Measurements from ENCODE around the gene RPL26.
"Not testable (repeated sequence)": the region's sequence is repeated elsewhere in the genome, so short reads cannot be mapped to it uniquely, and the experiment has no call there.

The RPL26 gene

DNA sequence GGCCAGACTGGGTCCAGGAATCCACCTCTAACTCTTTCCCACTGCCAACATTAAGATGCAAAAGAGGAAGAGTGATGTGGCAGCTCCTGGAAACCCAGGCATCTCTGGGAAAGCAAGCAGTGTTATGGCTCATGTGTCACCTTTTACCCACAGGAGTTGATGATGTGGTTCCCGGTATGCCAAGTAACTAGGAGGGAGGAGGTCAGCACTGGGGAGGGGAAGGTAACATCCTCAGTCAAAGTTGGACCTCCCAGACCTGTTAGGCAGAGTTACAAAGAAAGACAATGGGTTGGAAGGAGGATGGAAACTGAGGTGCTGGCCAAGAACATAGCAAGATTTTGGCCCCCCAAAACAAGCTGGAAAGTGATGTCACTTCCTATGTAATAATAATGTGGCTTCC lies 17.9 kb downstream of the RPL26 start:
- no peak for DNase-seq (ENCODE audit: low spot score)

DNA sequence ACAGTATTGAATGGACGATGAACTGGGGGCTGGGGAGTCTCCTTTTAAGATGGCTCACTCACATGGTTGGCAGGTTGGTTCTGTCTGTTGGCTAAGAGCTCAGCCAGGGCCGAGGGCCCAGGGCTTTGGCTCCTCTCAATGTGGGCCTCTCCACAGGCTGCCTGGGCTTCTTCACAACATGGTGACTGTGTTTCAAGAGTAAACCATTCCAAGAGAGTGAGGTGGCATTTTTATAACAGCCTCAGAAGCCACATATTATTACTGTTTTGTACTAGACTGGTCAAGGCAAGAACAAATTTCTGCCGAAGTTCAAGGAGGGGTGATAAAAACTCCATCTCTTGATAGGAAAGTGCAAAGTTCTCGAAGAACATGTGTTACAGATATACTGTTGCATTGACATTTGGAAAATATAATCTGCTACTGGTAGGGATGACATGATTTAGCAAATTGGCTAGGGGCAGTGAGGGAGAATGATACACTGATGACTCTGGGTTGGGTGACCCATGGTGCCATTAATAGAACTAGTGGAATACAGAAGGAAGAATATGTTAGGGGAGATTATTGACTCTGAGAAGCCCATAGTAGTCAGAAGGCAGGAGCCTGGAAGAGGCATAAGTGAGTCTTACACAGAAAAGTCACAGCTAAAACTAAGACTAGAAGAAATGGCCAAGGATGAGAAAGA lies 20.2 kb downstream of the RPL26 start:
- DNase-seq (ENCODE audit: low spot score), result no peak

DNA sequence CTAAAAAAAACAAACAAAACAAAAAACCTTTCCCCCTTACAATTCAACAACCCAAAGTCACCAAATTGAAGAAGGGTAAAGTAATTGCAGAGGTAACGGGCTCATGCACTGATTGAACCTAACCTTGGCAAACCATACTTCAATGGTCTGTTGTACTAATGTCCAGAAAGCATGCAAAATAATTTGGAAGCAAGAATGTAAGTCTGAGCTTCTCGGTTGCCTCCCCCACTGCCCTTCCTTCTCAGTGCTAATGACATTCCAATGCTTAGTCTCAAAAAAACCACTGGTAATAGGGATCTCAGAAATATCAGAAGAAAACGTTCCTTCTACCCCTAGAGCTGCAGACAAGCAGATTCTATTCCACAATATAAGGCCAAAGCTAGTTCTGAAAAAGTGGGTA lies 22.2 kb downstream of the RPL26 start:
- no peak for DNase-seq (ENCODE audit: low spot score)

DNA sequence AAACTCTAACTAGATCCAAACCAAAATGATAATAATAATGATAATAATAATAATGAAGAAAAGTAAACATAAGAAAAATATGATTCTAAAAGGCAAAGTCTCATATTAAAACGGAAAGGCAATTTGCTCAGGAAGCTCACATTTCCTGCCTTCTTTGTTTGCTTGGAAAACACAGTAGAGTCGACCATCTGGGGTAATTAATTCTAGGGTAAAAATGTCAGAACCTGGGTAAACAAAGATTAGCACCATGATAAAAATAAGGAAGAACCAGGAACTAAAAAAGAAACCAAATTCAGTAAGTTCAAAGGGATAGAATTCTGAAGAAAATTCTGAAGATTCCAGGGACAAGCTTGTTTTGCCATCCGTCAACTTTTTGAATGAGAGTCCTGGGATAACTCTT lies 22.7 kb downstream of the RPL26 start:
- DNase-seq (ENCODE audit: low spot score), result no peak

DNA sequence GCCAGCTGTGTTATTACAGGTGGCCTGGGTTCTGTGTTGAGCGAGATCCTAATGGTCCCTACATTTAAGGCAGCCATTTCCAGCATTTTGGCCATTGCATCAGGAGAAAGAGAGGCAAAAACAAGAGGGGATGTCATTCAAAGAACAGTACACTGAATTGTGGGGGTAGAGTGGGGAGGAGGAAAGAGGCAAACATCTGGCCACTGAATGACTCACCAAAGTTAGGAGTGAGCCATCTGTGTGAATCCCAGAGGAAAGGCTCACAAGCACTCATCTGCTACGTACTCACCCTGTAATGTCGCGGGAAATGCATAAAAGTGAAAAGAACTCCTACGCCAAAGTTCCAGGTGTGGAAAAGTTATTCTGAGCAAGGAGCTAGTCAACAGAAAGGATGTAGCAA lies 23.2 kb downstream of the RPL26 start:
- no peak for DNase-seq (ENCODE audit: low spot score)

DNA sequence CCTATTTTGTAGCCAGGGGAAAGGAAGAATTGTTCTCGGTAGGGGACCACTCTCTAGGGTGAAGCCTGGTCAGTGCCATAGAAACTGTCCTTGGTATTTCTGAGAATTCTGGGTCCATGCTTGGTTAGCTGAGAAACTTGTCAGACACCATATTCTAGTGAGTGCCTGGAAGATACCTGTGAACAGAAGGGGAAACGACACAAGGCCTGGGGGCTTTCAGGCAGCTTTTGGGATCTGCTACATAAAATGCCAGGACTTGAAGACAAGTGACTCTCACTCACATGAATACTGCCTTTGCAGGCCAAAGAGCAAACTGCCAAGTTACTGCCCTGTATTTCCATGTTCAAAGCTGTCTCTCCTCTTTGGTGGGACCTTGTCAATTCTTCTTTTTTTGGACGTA lies 25.1 kb downstream of the RPL26 start:
- DNase-seq (ENCODE audit: low spot score), result no peak

DNA sequence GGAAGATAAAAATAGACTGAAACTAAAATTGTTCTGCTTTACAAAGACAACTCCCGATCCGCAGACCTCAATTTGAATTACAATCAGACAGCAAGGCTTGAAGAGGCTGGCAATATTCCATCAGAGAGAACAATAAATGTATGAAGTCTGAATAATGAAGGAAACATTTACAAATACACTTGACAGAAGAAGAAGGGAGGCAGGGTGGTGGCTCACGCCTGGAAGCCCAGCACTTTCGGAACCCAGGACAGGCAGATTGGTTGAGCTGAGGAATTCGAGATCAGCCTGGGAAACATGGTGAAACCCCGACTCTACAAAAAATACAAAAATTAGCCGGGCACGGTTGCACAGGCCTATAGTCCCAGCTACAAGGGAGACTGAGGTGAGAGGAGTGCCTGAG lies 28.8 kb downstream of the RPL26 start:
- no peak for DNase-seq (ENCODE audit: low spot score)

DNA sequence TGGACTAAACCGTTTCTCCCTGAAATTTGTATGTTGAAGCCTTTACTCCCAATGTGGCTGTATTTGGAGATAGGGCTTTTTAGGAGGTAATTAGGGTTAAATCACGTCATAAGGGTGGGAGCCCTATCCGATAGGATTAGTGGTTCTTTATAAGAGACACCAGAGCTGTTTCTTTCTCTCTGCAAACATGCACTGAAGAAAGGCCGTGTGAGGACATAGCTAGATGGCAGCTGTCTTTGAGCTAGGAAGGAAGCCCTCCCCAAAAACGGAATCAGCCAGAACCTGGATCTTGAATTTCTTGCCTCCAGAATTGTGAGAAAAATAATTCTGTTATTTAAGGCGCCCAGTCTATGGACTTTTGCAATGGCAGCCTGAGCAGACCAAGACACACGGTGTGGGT lies 29.3 kb downstream of the RPL26 start:
- DNase-seq (ENCODE audit: low spot score), result no peak

DNA sequence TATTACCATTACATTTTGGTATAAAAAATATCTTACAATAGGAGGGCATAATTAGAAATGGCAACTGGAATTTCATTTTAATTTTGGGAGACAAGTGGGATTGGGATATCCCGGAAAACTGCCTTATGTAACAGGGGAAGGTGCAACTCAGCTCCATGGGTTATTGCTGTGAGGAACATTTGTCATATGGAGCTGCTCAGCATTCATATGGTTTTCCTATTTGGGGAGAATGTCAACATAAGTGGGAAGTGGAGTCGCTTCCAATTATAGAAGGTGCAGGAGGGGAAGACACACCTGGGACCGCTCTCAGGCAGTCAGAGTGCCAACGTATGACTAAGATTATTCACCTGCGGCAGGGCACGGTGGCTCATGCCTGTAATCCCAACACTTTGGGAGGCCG lies 32.7 kb downstream of the RPL26 start:
- DNase-seq (ENCODE audit: low spot score), result no peak

DNA sequence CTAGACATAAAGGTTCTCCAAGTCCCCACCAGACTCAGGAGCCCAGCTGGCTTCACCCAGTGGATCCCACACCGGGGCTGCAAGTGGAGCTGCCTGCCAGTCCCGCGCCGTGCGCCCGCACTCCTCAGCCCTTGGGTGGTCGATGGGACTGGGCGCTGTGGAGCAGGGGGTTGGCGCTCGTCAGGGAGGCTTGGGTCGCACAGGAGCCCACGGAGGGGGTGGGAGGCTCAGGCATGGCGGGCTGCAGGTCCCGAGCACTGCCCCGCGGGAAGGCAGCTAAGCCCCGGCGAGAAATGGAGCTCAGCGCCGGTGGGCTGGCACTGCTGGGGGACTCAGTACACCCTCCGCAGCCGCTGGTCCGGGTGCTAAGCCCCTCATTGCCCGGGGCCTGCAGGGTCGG lies 36.0 kb downstream of the RPL26 start:
- DNase-seq (ENCODE audit: low spot score), result not testable (repeated sequence)

DNA sequence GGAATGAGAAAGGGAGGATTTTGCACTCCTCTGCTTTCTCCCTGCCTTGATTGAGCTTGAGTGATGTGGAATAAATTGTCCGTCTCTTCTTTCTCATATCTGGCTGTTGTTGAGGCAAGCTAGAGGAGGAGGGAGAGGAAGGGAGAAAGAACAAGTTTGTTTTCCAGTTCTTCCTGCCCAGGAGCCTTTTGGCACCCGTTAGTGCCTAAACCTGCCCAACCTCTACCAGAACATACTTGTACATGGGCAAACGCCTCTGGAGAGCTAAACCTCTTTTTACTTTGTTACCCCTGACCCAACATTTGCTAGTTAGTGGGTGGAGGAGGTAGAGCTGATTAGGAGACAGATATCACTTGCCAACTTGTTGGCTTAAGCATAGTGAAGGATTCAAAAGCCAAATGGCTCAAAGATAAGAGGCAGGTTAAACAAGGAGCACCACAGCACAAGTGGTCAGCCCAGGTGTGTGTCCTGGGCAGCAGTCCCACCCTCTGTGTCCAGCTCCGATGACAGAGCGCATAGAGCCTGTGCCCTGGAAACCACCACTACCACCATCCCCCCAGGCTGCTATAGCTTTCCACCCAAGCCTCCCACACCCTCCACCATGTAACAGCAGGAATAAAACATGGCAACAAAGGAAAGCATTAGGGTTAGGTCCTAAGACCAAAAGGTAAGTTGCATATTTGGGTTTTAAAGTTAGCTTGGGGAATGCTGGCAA lies 36.9 kb downstream of the RPL26 start:
- no peak for DNase-seq (ENCODE audit: low spot score)

DNA sequence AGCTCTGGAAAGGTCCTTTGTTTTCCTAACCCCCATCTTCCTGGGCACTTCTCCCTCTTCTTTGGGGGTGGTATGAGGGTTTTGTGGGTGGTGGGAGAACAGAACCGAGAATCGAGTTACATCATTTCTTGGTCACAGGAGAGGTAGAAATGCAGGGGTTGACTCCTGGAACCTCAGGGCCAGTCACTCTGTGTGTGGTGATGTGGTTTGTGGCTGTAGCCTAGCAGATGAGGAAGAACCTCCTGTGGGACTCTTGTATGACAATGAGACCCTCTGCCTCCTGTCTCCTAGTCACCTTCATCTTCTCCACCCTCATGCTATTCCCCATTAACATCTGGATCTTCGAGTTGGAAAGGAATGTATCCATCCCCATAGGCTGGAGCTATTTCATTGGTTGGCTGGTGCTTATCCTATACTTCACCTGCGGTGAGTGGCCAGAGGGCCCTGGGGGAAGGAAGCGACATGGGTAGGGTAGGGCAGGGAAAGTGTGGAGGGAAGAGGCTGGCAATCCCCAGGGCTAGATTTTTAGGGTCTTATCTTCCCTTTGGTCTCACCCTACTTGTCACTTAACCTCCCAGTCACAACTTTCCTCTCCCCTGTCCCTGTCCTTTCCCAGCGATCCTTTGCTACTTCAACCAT lies 37.8 kb downstream of the RPL26 start:
- DNase-seq (ENCODE audit: low spot score), result no peak

DNA sequence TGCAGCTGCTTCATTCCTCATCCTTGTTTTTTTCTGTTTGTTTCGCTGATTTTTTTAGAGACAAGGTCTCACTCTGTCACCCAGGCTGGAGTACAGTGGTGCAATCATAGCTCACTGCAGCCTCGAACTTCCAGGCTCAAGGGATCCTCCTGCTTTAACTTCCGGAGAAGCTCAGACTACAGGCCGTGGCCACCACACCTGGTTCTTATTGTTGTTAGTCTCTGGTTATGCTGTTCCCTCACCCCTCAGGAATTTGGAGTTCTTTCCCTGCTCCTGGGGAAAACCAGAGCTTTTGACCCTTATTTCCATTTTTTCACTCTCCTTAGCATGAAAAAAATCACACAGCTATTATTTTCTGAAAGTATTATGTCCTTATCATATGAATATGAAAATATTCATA lies 41.5 kb downstream of the RPL26 start:
- no peak for DNase-seq (ENCODE audit: low spot score)

DNA sequence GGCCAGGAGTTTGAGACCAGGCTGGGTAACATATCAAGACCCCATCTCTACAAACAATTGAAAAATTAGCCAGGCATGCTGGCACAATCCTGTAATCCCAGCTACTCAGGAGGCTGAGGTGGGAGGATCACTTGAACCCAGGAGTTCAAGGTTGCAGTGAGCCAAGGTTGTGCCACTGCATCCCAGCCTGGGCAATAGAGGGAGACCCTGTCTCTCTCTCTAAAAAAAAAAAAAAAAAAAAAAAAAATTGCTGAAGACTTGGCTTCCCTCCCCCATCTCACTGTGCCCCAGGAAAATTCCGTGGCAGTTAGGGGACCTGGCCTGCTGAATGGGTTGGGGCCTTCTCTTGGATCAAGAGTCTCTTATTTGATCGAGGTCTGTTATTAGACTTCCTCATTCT lies 43.5 kb downstream of the RPL26 start, which contains the start of gene ODF4:
Gene ODF4, plus strand, starts transcription at position 301 of the 400 bp plus-strand sequence. CDS start 212 bp downstream, outside the sequence.
- DNase-seq (ENCODE audit: low spot score), result no peak

DNA sequence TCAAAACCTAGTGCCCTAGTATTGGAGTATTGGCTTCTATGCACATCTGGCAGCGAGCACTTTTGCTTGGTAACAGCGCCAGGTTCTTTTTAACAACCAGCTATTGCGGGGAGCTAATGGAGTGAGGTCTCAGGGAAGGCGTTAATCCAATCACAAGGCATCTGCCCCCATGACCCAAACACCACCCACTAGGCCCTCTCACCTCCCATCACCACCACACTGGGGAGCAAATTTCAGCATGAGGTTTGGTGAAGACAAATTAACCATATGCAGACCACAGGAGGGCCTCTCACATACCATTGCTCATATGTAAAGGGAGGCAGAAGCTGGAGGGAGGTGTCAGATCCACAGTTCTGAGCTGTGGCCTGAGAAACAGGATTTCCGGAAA lies 44.2 kb downstream of the RPL26 start:
- DNase-seq (ENCODE audit: low spot score), result no peak

DNA sequence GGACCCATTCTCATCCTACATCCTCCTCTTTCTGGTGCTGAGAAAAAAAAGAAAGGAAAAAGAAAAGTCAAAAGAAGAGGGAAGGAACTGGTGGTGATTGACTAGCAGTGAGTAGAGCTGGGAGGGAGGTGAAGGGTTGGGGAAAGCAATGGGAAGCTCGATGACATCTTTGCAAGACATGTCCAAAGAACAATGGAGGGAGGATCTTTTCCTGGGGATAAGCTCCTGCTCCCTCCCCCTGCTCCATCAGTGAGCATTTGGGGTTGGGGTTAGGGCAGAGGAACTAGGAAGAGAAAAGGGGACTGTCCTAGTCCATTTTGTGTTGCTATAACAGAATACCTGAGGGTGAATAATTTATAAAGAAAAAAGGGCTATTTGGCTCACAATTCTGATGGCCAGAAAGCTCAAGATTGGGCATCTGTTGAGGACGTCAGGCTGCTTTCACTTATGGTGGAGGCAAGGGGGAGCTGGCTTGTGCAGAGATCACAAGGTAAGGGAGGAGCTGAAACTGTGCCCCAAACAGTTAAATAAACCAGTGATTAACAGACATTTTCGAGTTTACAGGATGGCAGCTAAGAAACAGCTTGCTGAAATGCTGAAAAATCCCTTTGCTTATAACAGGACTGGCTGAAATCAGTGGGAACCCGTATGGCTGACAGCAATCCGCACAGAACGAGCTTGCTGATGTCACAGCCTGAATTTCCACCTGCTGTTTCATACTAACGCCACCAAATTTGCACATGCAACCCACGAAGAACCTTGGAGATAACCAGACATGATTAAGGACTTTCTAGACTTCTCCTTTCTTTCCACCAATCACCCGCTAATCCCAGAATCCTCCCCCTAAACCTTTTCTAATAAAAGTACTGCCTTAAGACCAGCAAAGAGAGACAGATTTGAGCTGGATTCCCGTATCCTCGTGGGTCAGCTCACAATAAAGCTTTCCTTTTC lies 44.9 kb downstream of the RPL26 start:
- DNase-seq (ENCODE audit: low spot score), result no peak

DNA sequence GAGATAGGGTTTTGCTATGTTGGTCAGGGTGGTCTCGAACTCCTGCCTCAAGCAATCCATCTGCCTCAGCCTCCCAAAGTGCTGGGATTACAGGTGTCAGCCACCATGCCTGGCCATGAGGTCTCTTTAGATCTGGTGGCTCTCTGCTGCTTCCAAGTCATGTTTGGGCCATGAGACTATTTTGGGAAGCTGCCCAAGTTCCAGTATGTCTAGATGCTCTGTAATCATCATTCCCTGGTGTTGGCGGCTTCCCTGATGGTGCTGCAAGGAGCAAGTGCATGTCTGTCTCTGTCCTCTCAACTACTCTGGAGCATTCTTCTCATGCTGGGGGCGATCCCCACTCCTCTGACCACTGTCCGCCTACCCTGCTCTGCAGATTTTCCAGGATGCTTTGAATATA lies 49.7 kb downstream of the RPL26 start:
- no peak for DNase-seq (ENCODE audit: low spot score)

DNA sequence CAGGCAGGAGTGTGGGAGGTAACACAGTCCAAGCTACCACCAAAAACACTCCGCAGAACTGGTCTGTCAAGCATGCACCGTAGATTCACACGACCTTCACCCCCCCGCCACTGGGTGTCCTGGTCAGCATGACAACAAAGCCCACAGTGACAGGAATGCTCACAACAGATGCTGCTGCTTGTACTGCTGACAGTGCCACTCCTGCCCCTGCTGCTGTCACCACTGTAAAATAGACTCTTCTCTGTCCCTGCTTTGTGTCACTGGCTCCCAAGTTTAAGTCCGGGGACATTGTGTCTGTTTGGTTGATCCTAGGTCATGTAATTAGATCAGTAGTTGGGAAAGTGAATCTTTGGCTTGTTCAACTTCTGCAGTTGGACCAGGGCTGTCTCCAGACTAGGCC lies 50.3 kb downstream of the RPL26 start:
- no peak for DNase-seq (ENCODE audit: low spot score)

DNA sequence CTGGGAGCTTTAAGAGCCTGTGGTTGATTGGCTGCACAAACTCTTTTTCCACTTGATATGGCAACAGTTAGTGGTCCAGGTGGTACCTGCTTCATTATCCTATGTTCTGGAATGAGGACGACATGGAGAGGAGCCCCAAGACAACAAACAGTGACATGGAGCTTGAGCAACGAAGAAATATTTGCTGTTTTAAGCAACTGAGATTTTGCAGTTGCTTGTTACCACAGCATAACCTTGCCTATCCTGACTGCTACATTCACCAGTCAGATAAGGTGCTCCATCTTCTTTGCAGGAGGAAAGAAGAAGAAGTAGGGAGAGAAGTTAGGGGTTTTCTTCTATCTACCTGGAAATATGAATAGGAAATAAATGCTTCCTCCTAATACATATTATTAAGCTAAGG lies 50.9 kb downstream of the RPL26 start:
- no peak for DNase-seq (ENCODE audit: low spot score)

Measured in hematopoietic multipotent progenitor cell treated with erythropoietin and hydrocortisone succinate and interleukin-3 and kit ligand, for 15 days (in vitro differentiated cells).